Measurements from ENCODE around the gene CRYBA1.

DNA sequence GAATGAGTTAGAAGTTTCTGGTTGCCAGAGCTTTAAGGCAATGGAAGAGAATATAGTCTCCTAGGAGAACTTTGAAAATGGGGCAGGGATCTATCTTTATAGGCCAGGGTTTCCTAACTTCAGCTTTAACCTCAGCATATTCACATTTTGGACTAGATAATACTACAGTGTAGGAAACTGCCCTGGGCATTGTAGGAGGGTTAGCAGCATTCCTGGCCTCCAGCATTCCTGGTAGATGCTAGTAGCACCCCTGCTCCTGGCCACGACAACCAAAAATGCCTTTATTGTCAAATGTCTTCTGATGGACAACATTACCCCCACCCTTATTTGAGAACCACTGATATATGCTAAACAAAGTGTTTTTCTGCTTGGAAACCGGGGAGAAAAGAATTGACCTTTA, 38.7 kb upstream of the CRYBA1 start:
- TF ChIP-seq, protein P1, sequence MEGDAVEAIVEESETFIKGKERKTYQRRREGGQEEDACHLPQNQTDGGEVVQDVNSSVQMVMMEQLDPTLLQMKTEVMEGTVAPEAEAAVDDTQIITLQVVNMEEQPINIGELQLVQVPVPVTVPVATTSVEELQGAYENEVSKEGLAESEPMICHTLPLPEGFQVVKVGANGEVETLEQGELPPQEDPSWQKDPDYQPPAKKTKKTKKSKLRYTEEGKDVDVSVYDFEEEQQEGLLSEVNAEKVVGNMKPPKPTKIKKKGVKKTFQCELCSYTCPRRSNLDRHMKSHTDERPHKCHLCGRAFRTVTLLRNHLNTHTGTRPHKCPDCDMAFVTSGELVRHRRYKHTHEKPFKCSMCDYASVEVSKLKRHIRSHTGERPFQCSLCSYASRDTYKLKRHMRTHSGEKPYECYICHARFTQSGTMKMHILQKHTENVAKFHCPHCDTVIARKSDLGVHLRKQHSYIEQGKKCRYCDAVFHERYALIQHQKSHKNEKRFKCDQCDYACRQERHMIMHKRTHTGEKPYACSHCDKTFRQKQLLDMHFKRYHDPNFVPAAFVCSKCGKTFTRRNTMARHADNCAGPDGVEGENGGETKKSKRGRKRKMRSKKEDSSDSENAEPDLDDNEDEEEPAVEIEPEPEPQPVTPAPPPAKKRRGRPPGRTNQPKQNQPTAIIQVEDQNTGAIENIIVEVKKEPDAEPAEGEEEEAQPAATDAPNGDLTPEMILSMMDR (IDR thresholded peaks at IDR 0.05): no peak
- no peak for TF ChIP-seq EZH2 (IDR thresholded peaks at IDR 0.05)

All from neural progenitor cell (in vitro differentiated cells).